Esophagus squamous epithelium (tissue), 4 donors: ENCODE measurements around the gene LEF1.

Source experiments
- CTCF ChIP-seq, 6 experiments: fragments of 450-650 bp in 4 of 6; fragments of 200-600 bp in 2 of 6; sonication (generic) in 2 of 6; IDR thresholded peaks; one replicate each; pipeline ENCODE4 v1.5.1; 2016 to 2019; ENCODE audit warnings: antibody characterized with exemption in 6 of 6, mild to moderate bottlenecking in 4 of 6, moderate library complexity in 4 of 6
- POLR2A ChIP-seq, 4 donors: fragments of 450-650 bp; IDR thresholded peaks; one replicate each; pipeline ENCODE4 v1.6.1; 2017; ENCODE audit warnings: antibody characterized with exemption in 4 of 4, mild to moderate bottlenecking in 4 of 4, moderate library complexity in 3 of 4

- no peak for TF ChIP-seq POLR2A (IDR thresholded peaks at IDR 0.05)
- TF ChIP-seq CTCF (IDR thresholded peaks at IDR 0.05), result no peak
Observed at GRCh38 chr4:108192056-108192455, 23.3 kb upstream of the LEF1 start.
